A673 (cell line): ENCODE measurements around the gene KIAA0232. TPM values are rescaled to one million over a fixed set of nuclear protein-coding genes. Genes with fewer than 3 reads are reported as not detected.

Experiments
- BruUV-seq: library from RNA; stranded (reverse); fragments of 400-500 nt; replicated peaks from 2 replicates; lab custom pipeline; 2021; lab: Mats Ljungman, UMichigan
- CTCF ChIA-PET: fragments of 300-600 bp; sonication (Branson Sonifier 250); formaldehyde crosslinking; loops from one replicate; lab custom pipeline; 2022; ENCODE audit warnings: antibody characterized with exemption; lab: Charles Lee
- POLR2A ChIA-PET: fragments of 300-600 bp; sonication (Branson Sonifier 250); formaldehyde crosslinking; loops from one replicate; lab custom pipeline; 2022; ENCODE audit warnings: antibody characterized with exemption; ENCODE audit not compliant: low non-redundant PET; lab: Charles Lee
- DNase-seq: peaks from one replicate; pipeline ENCODE4 v3.0.0-alpha.2; 2015; ENCODE audit warnings: low spot score
- H3K27ac ChIP-seq: fragments of 200-600 bp; sonication (generic); 2 replicates; pipeline ENCODE4 v1.5.1; 2016; ENCODE audit warnings: mixed run types, low read depth, mild to moderate bottlenecking, mixed read lengths, antibody characterized with exemption, low read length; ENCODE audit not compliant: poor library complexity, severe bottlenecking
- H3K27me3 ChIP-seq: fragments of 200-600 bp; sonication (generic); replicated peaks from 2 replicates; pipeline ENCODE4 v1.6.1; 2017; ENCODE audit warnings: mixed run types, low read depth, mild to moderate bottlenecking, mixed read lengths, antibody characterized with exemption, low read length; ENCODE audit not compliant: insufficient read depth, poor library complexity
- H3K36me3 ChIP-seq: fragments of 200-600 bp; sonication (generic); 2 replicates; pipeline ENCODE4 v1.6.1; 2016; ENCODE audit warnings: mixed run types, mild to moderate bottlenecking, mixed read lengths, antibody characterized with exemption, low read length; ENCODE audit not compliant: insufficient read depth, poor library complexity, severe bottlenecking
- H3K4me1 ChIP-seq: fragments of 200-600 bp; sonication (generic); 2 replicates; pipeline ENCODE4 v1.6.1; 2017; ENCODE audit warnings: mixed run types, mild to moderate bottlenecking, mixed read lengths, antibody characterized with exemption, low read length; ENCODE audit not compliant: insufficient read depth, poor library complexity, severe bottlenecking
- H3K4me3 ChIP-seq: fragments of 200-600 bp; sonication (generic); 2 replicates; pipeline ENCODE4 v1.5.1; 2016; ENCODE audit warnings: low read depth, mixed run types, mild to moderate bottlenecking, mixed read lengths, low read length; ENCODE audit not compliant: poor library complexity, severe bottlenecking
- H3K9me3 ChIP-seq: fragments of 200-600 bp; sonication (generic); 2 replicates; pipeline ENCODE4 v1.6.1; 2016; ENCODE audit warnings: mixed run types, low read depth, mild to moderate bottlenecking, mixed read lengths, antibody characterized with exemption, low read length; ENCODE audit not compliant: poor library complexity, severe bottlenecking
- CTCF ChIP-seq: fragments of 300-800, 200-600 bp; sonication (generic); conservative IDR thresholded peaks from 2 replicates; pipeline ENCODE4 v1.5.1; 2017; ENCODE audit warnings: low read depth, mild to moderate bottlenecking, antibody characterized with exemption, low read length, moderate library complexity, mixed read lengths
- EZH2 ChIP-seq: fragments of 200-600 bp; sonication (generic); IDR thresholded peaks from 2 replicates; pipeline ENCODE4 v1.6.1; 2017; ENCODE audit warnings: borderline replicate concordance, low read depth, mild to moderate bottlenecking, mixed read lengths, antibody characterized with exemption, low read length; ENCODE audit not compliant: poor library complexity, severe bottlenecking
- intact Hi-C: fragments of 100-400 bp; cut with micrococcal nuclease; formaldehyde crosslinking; loops from one replicate; pipeline ENCODE4 v1.10.0; 2022; ENCODE audit not compliant: unreplicated experiment
- total RNA-seq: library from RNA; stranded (reverse); gene quantifications from 2 replicates; pipeline ENCODE4 v1.2.3, GENCODE V29; 2021

The KIAA0232 gene
- total RNA-seq, 1 experiment from 2014 or later: 30.2 TPM

DNA sequence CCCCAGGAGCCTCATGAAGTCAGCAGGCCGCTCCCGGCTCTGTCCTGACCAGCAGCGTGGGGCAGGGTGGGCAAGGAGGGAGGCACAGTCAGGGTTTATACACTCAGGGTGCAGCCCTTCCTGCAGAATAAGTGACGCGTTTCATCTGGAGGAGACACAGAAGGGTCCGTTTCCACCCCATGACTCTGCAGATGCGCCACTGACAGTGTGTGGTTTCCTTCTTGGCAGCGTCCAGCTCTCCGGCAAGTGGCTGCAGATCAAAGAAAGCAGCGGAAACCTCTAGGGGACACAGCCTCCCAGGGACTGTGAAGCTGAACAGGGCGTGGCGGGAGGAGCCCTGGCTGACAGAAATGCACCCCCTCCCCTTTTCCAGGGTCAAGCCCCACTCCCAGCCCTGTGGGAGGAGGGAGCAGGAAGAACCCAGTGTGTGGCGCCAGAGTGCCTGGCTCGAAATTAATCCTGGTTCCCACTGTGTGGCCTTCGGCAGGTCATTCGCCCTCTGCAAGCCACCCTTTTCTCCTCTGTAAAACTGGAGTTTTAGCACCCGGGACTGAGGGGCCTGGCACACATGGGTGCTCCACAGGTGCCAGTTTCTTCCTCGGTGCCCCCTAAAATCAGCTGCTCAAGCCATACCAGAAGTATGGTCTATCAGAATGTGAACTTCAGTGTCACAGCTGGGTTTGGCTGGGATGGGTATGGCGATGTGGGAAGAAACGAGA is 109.8 kb downstream of the KIAA0232 start:
- ChIA-PET CTCF (no interaction called here), POLR2A (no interaction called here)
- no peaks in the 10 kb centered on the region for H3K36me3 ChIP-seq
- intact Hi-C loops: no loop called here
- no peak overlapping the region for H3K27ac ChIP-seq
- no peak for DNase-seq
- H3K27me3 ChIP-seq: no peaks in the 10 kb centered on the region
- TF ChIP-seq EZH2 (no peak), CTCF (0 out of 2 replicates have a peak, but pooled peaks have one; percentile 14)
- H3K4me3 ChIP-seq: no peak overlapping the region
- H3K4me1 ChIP-seq: no peaks in the 10 kb centered on the region
- BruUV-seq: no TSS peak
- H3K9me3 ChIP-seq: peaks cover 4% of the 10 kb centered on the region

- intact Hi-C loops: no loop called here
- ChIA-PET CTCF (no interaction called here), POLR2A (no interaction called here)
- TF ChIP-seq CTCF: no peak
- TF ChIP-seq EZH2: no peak
- Histone ChIP-seq H3K27ac (no peak overlapping the region), H3K4me3 (no peak overlapping the region), H3K4me1 (no peaks in the 10 kb centered on the region), H3K9me3 (peaks cover 4% of the 10 kb centered on the region), H3K36me3 (no peaks in the 10 kb centered on the region), H3K27me3 (no peaks in the 10 kb centered on the region)
- no peak for DNase-seq
- no TSS peak for BruUV-seq
Measured at GRCh38 chr4:6892909-6893202, 110.3 kb downstream of the KIAA0232 start.

GRCh38 chr4:6893449-6894085 is 111.0 kb downstream of the KIAA0232 start:
- Histone ChIP-seq H3K27ac (no peak overlapping the region), H3K9me3 (peaks cover 4% of the 10 kb centered on the region), H3K4me3 (no peak overlapping the region), H3K4me1 (no peaks in the 10 kb centered on the region), H3K36me3 (no peaks in the 10 kb centered on the region), H3K27me3 (no peaks in the 10 kb centered on the region)
- BruUV-seq: no TSS peak
- TF ChIP-seq CTCF: no peak
- TF ChIP-seq EZH2: no peak
- ChIA-PET CTCF (interaction anchor here (0.7 kb wide), 1 partner anchor 177 kb away, joined by 3 read pairs; no protein-coding TSS in a partner anchor), POLR2A (no interaction called here)
- no peak for DNase-seq
- intact Hi-C loops: no loop called here
